ENCODE results near the gene TUT7.

The TUT7 gene

DNA sequence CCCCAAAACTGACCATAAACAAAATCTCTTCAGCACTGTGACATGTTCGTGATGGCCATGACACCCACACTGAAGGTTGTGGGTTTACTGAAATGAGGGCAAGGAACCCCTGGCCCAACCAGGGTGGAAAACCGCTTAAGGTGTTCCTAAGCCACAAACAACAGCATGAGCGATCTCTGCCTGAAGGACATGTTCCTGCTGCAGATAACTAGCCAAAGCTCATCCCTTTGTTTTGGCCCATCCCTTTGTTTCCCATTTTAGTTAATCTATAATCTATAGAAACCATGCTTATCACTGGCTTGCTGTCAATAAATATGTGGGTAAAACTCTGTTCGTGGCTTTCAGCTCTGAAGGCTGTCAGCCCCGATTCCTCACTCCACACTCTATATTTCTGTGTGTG lies 21.8 kb upstream of the TUT7 start:
- Histone ChIP-seq H3K9me3 (ENCODE audit: insufficient read depth, low read length) (peaks cover 15% of the 10 kb centered on the region; the same call in 1 of the 2 replicates), H3K27me3 (ENCODE audit: insufficient read depth, insufficient read length) (no peaks in the 10 kb centered on the region), H3K4me1 (ENCODE audit: insufficient read depth, insufficient read length) (no peaks in the 10 kb centered on the region), H3K4me3 (ENCODE audit: insufficient read length, low read depth) (no peak overlapping the region), H3K36me3 (ENCODE audit: insufficient read depth, insufficient read length, low read length) (no peaks in the 10 kb centered on the region), H3K9ac (ENCODE audit: insufficient read length, low read depth) (no peak overlapping the region)
- no peak for DNase-seq (ENCODE audit: low read depth, low spot score)
- no peak for TF ChIP-seq SUZ12 (IDR thresholded peaks at IDR 0.05; ENCODE audit: extremely low read depth, insufficient read depth, insufficient read length)
- TF ChIP-seq ZNF274 (IDR thresholded peaks at IDR 0.05; ENCODE audit: low read depth, low read length), result no peak
- TF ChIP-seq YY1 (IDR thresholded peaks at IDR 0.05; ENCODE audit: insufficient read depth, insufficient read length), result no peak

DNA sequence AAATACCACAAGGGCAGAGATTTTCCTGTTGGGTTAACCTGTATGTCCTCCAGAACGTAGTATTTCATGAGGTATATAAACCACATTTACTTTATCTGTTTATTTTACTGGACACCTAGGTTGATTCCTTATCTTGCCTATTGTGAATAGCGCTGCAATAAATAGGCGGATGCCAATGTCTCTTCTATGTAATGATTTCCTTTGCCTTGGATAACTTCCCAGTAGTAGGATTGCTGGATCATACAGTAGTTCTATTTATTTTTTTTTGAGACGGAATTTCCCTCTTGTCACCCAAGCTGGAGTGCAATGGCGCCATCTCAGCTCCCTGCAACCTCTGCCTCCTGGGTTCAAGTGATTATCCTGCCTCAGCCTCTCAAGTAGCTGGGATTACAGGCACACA lies 15.6 kb upstream of the TUT7 start:
- Histone ChIP-seq H3K9me3 (ENCODE audit: insufficient read depth, low read length) (peaks cover 26% of the 10 kb centered on the region), H3K9ac (ENCODE audit: insufficient read length, low read depth) (no peak overlapping the region), H3K4me1 (ENCODE audit: insufficient read depth, insufficient read length) (no peaks in the 10 kb centered on the region), H3K4me3 (ENCODE audit: insufficient read length, low read depth) (no peak overlapping the region), H3K36me3 (ENCODE audit: insufficient read depth, insufficient read length, low read length) (no peaks in the 10 kb centered on the region), H3K27me3 (ENCODE audit: insufficient read depth, insufficient read length) (no peaks in the 10 kb centered on the region)
- no peak for DNase-seq (ENCODE audit: low read depth, low spot score)
- TF ChIP-seq ZNF274 (IDR thresholded peaks at IDR 0.05; ENCODE audit: low read depth, low read length), result no peak
- no peak for TF ChIP-seq YY1 (IDR thresholded peaks at IDR 0.05; ENCODE audit: insufficient read depth, insufficient read length)
- no peak for TF ChIP-seq SUZ12 (IDR thresholded peaks at IDR 0.05; ENCODE audit: extremely low read depth, insufficient read depth, insufficient read length)

DNA sequence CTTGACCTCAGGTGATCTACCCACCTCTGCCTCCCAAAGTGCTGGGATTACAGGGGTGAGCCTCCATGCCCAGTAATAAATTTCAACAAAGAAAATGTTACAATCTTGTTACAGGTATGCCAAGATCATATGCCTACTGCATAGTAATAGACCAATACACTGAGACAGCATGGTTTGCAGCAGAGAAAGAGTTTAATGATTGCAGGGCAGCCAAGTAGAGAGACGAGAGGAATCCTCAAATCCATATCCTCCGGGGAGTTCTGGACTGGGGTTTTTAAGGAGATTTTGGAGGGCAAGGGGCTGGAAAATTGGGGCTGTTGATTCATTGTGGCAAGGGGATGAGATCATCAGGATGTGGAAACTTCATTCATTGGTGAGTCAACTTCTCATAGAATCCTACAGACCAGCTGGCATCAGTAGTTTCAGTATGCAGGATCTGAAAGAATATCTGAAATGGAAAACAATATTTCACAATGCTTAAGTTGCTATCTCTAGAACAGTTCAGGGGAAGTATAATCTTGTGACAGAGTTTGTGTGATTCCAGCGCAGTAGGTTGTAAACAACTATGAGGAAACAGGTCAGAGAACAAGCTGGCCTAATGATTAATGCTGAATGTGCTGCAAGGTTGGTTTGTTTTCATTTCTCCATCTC lies 14.8 kb upstream of the TUT7 start:
- Histone ChIP-seq H3K4me1 (ENCODE audit: insufficient read depth, insufficient read length) (no peaks in the 10 kb centered on the region), H3K9ac (ENCODE audit: insufficient read length, low read depth) (no peak overlapping the region), H3K9me3 (ENCODE audit: insufficient read depth, low read length) (peaks cover 26% of the 10 kb centered on the region), H3K4me3 (ENCODE audit: insufficient read length, low read depth) (no peak overlapping the region), H3K27me3 (ENCODE audit: insufficient read depth, insufficient read length) (no peaks in the 10 kb centered on the region), H3K36me3 (ENCODE audit: insufficient read depth, insufficient read length, low read length) (no peaks in the 10 kb centered on the region)
- TF ChIP-seq YY1 (IDR thresholded peaks at IDR 0.05; ENCODE audit: insufficient read depth, insufficient read length) (no peak), ZNF274 (IDR thresholded peaks at IDR 0.05; ENCODE audit: low read depth, low read length) (no peak)
- DNase-seq (ENCODE audit: low read depth, low spot score), result no peak

- no peak overlapping the region for H3K4me3 ChIP-seq (ENCODE audit: insufficient read length, low read depth)
- no peak overlapping the region for H3K9ac ChIP-seq (ENCODE audit: insufficient read length, low read depth)
- DNase-seq (ENCODE audit: low read depth, low spot score), result no peak
- H3K36me3 ChIP-seq (ENCODE audit: insufficient read depth, insufficient read length, low read length), result no peaks in the 10 kb centered on the region
- H3K4me1 ChIP-seq (ENCODE audit: insufficient read depth, insufficient read length), result no peaks in the 10 kb centered on the region
- TF ChIP-seq ZNF274 (IDR thresholded peaks at IDR 0.05; ENCODE audit: low read depth, low read length) (no peak), YY1 (IDR thresholded peaks at IDR 0.05; ENCODE audit: insufficient read depth, insufficient read length) (no peak), SUZ12 (IDR thresholded peaks at IDR 0.05; ENCODE audit: extremely low read depth, insufficient read depth, insufficient read length) (no peak)
- H3K9me3 ChIP-seq (ENCODE audit: insufficient read depth, low read length), result no peaks in the 10 kb centered on the region
- H3K27me3 ChIP-seq (ENCODE audit: insufficient read depth, insufficient read length), result peaks cover 2% of the 10 kb centered on the region
Observed at GRCh38 chr9:86361176-86361575, 7.0 kb upstream of the TUT7 start.

GRCh38 chr9:86359151-86359879 lies 5.1 kb upstream of the TUT7 start:
- TF ChIP-seq YY1 (IDR thresholded peaks at IDR 0.05; ENCODE audit: insufficient read depth, insufficient read length) (no peak), SUZ12 (IDR thresholded peaks at IDR 0.05; ENCODE audit: extremely low read depth, insufficient read depth, insufficient read length) (no peak)
- Histone ChIP-seq H3K4me3 (ENCODE audit: insufficient read length, low read depth) (no peak overlapping the region), H3K36me3 (ENCODE audit: insufficient read depth, insufficient read length, low read length) (no peaks in the 10 kb centered on the region), H3K9ac (ENCODE audit: insufficient read length, low read depth) (no peak overlapping the region), H3K9me3 (ENCODE audit: insufficient read depth, low read length) (no peaks in the 10 kb centered on the region), H3K27me3 (ENCODE audit: insufficient read depth, insufficient read length) (peaks cover 18% of the 10 kb centered on the region), H3K4me1 (ENCODE audit: insufficient read depth, insufficient read length) (no peaks in the 10 kb centered on the region)
- no peak for DNase-seq (ENCODE audit: low read depth, low spot score)

GRCh38 chr9:86356871-86357866 lies 3.0 kb upstream of the TUT7 start:
- Histone ChIP-seq H3K9me3 (ENCODE audit: insufficient read depth, low read length) (no peaks in the 10 kb centered on the region), H3K4me3 (ENCODE audit: insufficient read length, low read depth) (no peak overlapping the region), H3K9ac (ENCODE audit: insufficient read length, low read depth) (no peak overlapping the region), H3K36me3 (ENCODE audit: insufficient read depth, insufficient read length, low read length) (peaks cover 9% of the 10 kb centered on the region), H3K4me1 (ENCODE audit: insufficient read depth, insufficient read length) (no peaks in the 10 kb centered on the region), H3K27me3 (ENCODE audit: insufficient read depth, insufficient read length) (peaks cover 18% of the 10 kb centered on the region)
- no peak for TF ChIP-seq SUZ12 (IDR thresholded peaks at IDR 0.05; ENCODE audit: extremely low read depth, insufficient read depth, insufficient read length)
- TF ChIP-seq YY1 (IDR thresholded peaks at IDR 0.05; ENCODE audit: insufficient read depth, insufficient read length), result no peak
- TF ChIP-seq ZNF274 (IDR thresholded peaks at IDR 0.05; ENCODE audit: low read depth, low read length), result no peak
- DNase-seq (ENCODE audit: low read depth, low spot score), result no peak

DNA sequence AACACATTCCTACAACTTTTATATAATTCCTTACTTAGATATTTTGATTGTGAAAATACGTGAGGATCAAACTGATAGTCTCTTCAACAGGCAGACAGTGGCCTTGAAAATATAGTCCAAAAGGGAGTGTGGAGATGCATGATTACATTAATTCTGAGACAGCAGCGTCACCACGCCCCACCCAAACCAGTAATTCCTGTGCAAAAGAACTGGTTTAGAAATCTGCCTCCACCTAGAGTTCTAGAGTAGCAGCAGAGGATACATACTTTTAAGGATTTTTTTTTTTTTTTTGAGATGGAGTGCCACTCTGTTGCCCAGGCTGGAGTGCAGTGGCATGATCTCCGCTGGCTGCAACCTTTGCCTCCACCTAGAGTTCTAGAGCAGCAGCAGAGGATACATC lies 1.6 kb upstream of the TUT7 start:
- TF ChIP-seq SUZ12 (IDR thresholded peaks at IDR 0.05; ENCODE audit: extremely low read depth, insufficient read depth, insufficient read length) (no peak), YY1 (IDR thresholded peaks at IDR 0.05; ENCODE audit: insufficient read depth, insufficient read length) (no peak), ZNF274 (IDR thresholded peaks at IDR 0.05; ENCODE audit: low read depth, low read length) (no peak)
- H3K36me3 ChIP-seq (ENCODE audit: insufficient read depth, insufficient read length, low read length), result peaks cover 16% of the 10 kb centered on the region
- no peak overlapping the region for H3K9ac ChIP-seq (ENCODE audit: insufficient read length, low read depth)
- H3K27me3 ChIP-seq (ENCODE audit: insufficient read depth, insufficient read length), result peaks cover 18% of the 10 kb centered on the region
- no peak overlapping the region for H3K4me3 ChIP-seq (ENCODE audit: insufficient read length, low read depth)
- DNase-seq (ENCODE audit: low read depth, low spot score), result no peak
- no peaks in the 10 kb centered on the region for H3K4me1 ChIP-seq (ENCODE audit: insufficient read depth, insufficient read length)
- no peaks in the 10 kb centered on the region for H3K9me3 ChIP-seq (ENCODE audit: insufficient read depth, low read length)
